ENCODE data around the gene CBLC. TPM values are rescaled to one million over a fixed set of nuclear protein-coding genes. Genes with fewer than 3 reads are reported as not detected.
"Not testable (repeated sequence)": the region's sequence is repeated elsewhere in the genome, so short reads cannot be mapped to it uniquely, and the experiment has no call there.

CBLC gene
- total RNA-seq, 1 donor from 2014 or later, result not detected

DNA sequence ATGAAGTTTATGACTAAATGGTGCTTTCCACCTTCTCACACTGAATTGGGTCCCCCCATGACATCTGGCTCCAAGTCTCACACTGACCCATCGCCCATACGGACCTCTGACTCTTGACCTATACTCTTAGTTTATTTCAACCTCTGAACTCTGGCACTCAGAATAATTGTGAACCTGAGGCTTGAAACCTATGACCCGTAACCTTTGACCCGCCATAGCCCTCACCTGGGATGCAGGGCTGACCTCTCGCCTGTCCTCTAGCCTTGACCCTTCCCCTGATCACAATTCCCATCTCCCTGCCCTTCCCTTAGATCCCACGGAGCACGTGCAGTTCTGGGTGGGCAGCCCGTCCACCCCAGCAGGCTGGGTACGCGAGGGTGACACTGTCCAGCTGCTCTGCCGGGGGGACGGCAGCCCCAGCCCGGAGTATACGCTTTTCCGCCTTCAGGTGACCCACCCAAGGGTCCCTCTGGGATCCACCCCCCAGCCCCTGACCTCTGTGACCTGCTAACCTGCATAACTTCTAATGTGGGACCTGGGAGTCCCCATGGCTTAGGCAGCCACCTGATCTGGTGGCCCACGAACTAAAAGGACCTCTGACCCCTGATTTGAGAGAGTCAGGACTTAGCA lies 36.3 kb downstream of the CBLC start:
- no peak overlapping the region for H3K27ac Mint-ChIP-seq
- H3K36me3 Mint-ChIP-seq (ENCODE audit: low read depth), result no peaks in the 10 kb centered on the region
- H3K4me3 Mint-ChIP-seq, result no peak overlapping the region
- H3K9me3 Mint-ChIP-seq, result no peaks in the 10 kb centered on the region
- no peak for DNase-seq (ENCODE audit: low spot score)
- intact Hi-C loops (cut with micrococcal nuclease), result no loop called here
- peaks cover 9% of the 10 kb centered on the region for H3K27me3 Mint-ChIP-seq (ENCODE audit: insufficient read depth)
- H3K4me1 Mint-ChIP-seq (ENCODE audit: low read depth), result no peaks in the 10 kb centered on the region

DNA sequence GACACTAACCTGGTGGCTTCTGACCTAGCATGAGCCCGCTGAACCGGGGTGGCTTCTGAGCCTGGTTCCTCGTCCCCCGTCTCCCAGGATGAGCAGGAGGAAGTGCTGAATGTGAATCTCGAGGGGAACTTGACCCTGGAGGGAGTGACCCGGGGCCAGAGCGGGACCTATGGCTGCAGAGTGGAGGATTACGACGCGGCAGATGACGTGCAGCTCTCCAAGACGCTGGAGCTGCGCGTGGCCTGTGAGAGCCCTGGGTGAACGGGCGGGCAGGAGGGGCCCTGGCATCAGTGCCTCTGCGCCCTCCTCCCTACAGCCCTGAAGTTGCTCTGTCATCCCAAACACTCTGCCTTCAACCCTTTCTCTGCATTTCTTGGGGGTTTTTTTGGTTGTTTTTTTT lies 36.8 kb downstream of the CBLC start:
- intact Hi-C loops (cut with micrococcal nuclease), result no loop called here
- Mint-ChIP-seq H3K4me3 (no peak overlapping the region), H3K4me1 (ENCODE audit: low read depth) (no peaks in the 10 kb centered on the region)

DNA sequence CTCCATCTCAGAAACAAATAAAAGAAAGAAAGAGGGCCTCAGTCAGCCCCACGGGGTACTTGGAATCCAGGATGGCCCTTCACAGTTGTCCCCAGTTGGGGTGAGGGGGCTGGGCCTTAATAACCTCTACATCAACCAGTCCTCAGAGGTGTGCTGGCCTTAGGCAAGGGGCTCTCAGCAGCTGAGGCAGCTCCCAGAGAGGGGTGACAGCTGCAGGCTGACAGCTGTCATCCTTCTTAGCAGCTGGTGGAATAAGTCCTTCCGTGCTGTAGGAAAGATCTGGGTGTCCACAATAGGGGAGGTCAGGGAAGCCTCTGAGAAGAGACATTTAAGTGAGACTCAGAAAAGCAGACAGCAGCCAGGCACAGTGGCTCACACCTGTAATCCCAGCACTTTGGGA lies 38.6 kb downstream of the CBLC start:
- H3K9me3 Mint-ChIP-seq, result no peaks in the 10 kb centered on the region
- intact Hi-C loops (cut with micrococcal nuclease), result no loop called here
- H3K4me1 Mint-ChIP-seq (ENCODE audit: low read depth), result no peaks in the 10 kb centered on the region
- H3K4me3 Mint-ChIP-seq, result no peak overlapping the region
- H3K36me3 Mint-ChIP-seq (ENCODE audit: low read depth), result no peaks in the 10 kb centered on the region
- H3K27ac Mint-ChIP-seq, result no peak overlapping the region
- peaks cover 1% of the 10 kb centered on the region for H3K27me3 Mint-ChIP-seq (ENCODE audit: insufficient read depth)
- no peak for DNase-seq (ENCODE audit: low spot score)

More for the DNA sequence above, 36.8 kb downstream of the CBLC start:
- Mint-ChIP-seq H3K27ac (no peak overlapping the region), H3K9me3 (no peaks in the 10 kb centered on the region), H3K36me3 (ENCODE audit: low read depth) (no peaks in the 10 kb centered on the region), H3K27me3 (ENCODE audit: insufficient read depth) (peaks cover 4% of the 10 kb centered on the region)
- no peak for DNase-seq (ENCODE audit: low spot score)

- DNase-seq (ENCODE audit: low spot score), result no peak
- Mint-ChIP-seq H3K27ac (no peak overlapping the region), H3K36me3 (ENCODE audit: low read depth) (no peaks in the 10 kb centered on the region), H3K9me3 (no peaks in the 10 kb centered on the region), H3K27me3 (ENCODE audit: insufficient read depth) (peaks cover 1% of the 10 kb centered on the region), H3K4me3 (no peak overlapping the region), H3K4me1 (ENCODE audit: low read depth) (no peaks in the 10 kb centered on the region)
- intact Hi-C loops (cut with micrococcal nuclease), result no loop called here
Observed at GRCh38 chr19:44817725-44818465, 40.2 kb downstream of the CBLC start.

- no peaks in the 10 kb centered on the region for H3K4me1 Mint-ChIP-seq (ENCODE audit: low read depth)
- no peak for DNase-seq (ENCODE audit: low spot score)
- intact Hi-C loops (cut with micrococcal nuclease), result no loop called here
- H3K27ac Mint-ChIP-seq, result no peak overlapping the region
- H3K4me3 Mint-ChIP-seq, result no peak overlapping the region
- H3K27me3 Mint-ChIP-seq (ENCODE audit: insufficient read depth), result peaks cover 1% of the 10 kb centered on the region
- no peaks in the 10 kb centered on the region for H3K36me3 Mint-ChIP-seq (ENCODE audit: low read depth)
- no peaks in the 10 kb centered on the region for H3K9me3 Mint-ChIP-seq
Observed at GRCh38 chr19:44818466-44819031, 40.9 kb downstream of the CBLC start.

- Mint-ChIP-seq H3K9me3 (no peaks in the 10 kb centered on the region), H3K4me1 (ENCODE audit: low read depth) (no peaks in the 10 kb centered on the region), H3K27me3 (ENCODE audit: insufficient read depth) (no peaks in the 10 kb centered on the region), H3K4me3 (no peak overlapping the region), H3K36me3 (ENCODE audit: low read depth) (no peaks in the 10 kb centered on the region), H3K27ac (no peak overlapping the region)
- DNase-seq (ENCODE audit: low spot score), result no peak
- intact Hi-C loops (cut with micrococcal nuclease), result no loop called here
Observed at GRCh38 chr19:44819246-44819832, 41.6 kb downstream of the CBLC start.

GRCh38 chr19:44820648-44821609 lies 43.2 kb downstream of the CBLC start:
- Mint-ChIP-seq H3K27ac (no peak overlapping the region), H3K4me3 (no peak overlapping the region), H3K36me3 (ENCODE audit: low read depth) (no peaks in the 10 kb centered on the region), H3K4me1 (ENCODE audit: low read depth) (no peaks in the 10 kb centered on the region), H3K9me3 (no peaks in the 10 kb centered on the region), H3K27me3 (ENCODE audit: insufficient read depth) (peaks cover 6% of the 10 kb centered on the region)
- intact Hi-C loops (cut with micrococcal nuclease), result no loop called here
- DNase-seq (ENCODE audit: low spot score), result no peak

DNA sequence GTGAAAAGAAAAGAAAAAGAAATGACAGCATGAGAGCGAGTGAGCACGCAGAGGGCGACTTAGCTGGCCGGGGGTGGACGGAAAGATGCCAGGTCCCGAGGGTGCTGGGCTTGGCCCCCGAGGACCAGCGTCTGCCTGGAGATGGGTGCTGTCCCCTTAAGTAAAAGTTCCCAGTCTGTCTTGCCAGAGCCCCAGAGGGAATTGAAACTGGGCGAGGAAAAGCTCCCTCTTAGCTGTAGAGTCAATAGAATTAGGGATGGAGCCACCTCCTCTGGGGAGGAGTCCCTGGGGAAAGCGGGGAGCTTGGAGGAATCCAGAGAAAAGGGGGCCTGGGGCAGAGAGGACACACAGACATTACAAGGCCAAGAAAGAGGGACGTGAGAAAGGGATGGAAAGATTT lies 44.5 kb downstream of the CBLC start:
- H3K9me3 Mint-ChIP-seq, result no peaks in the 10 kb centered on the region
- no peak overlapping the region for H3K27ac Mint-ChIP-seq
- H3K4me1 Mint-ChIP-seq (ENCODE audit: low read depth), result no peaks in the 10 kb centered on the region
- H3K36me3 Mint-ChIP-seq (ENCODE audit: low read depth), result no peaks in the 10 kb centered on the region
- intact Hi-C loops (cut with micrococcal nuclease), result no loop called here
- DNase-seq (ENCODE audit: low spot score), result no peak
- peaks cover 8% of the 10 kb centered on the region for H3K27me3 Mint-ChIP-seq (ENCODE audit: insufficient read depth)
- no peak overlapping the region for H3K4me3 Mint-ChIP-seq

- Mint-ChIP-seq H3K9me3 (no peaks in the 10 kb centered on the region), H3K27ac (no peak overlapping the region), H3K36me3 (ENCODE audit: low read depth) (no peaks in the 10 kb centered on the region), H3K4me3 (no peak overlapping the region), H3K27me3 (ENCODE audit: insufficient read depth) (peaks cover 8% of the 10 kb centered on the region), H3K4me1 (ENCODE audit: low read depth) (no peaks in the 10 kb centered on the region)
- intact Hi-C loops (cut with micrococcal nuclease), result no loop called here
- DNase-seq (ENCODE audit: low spot score), result no peak
Observed at GRCh38 chr19:44822670-44823372, 45.1 kb downstream of the CBLC start.

GRCh38 chr19:44823373-44823698 lies 45.6 kb downstream of the CBLC start:
- H3K36me3 Mint-ChIP-seq (ENCODE audit: low read depth), result no peaks in the 10 kb centered on the region
- no peaks in the 10 kb centered on the region for H3K4me1 Mint-ChIP-seq (ENCODE audit: low read depth)
- intact Hi-C loops (cut with micrococcal nuclease), result no loop called here
- H3K9me3 Mint-ChIP-seq, result no peaks in the 10 kb centered on the region
- H3K4me3 Mint-ChIP-seq, result no peak overlapping the region
- H3K27ac Mint-ChIP-seq, result no peak overlapping the region
- H3K27me3 Mint-ChIP-seq (ENCODE audit: insufficient read depth), result peaks cover 8% of the 10 kb centered on the region
- no peak for DNase-seq (ENCODE audit: low spot score)

DNA sequence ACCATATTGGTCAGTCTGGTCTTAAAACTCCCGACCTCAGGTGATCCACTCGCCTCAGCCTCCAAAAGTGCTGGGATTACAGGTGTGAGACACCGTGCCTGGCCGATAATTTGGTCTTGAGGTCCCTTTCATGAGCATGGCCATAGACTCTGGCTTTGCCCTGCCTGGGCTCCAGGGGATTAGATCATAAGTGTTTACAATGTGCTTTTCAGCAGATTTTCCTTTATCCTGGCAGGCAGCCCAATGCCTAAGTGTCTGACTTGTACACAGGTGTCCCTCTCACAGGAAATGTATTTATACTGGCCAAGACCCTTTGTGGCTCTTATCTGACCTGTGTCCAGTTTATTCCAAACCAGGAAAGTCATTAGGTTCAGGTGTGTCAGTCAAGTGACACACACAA lies 47.1 kb downstream of the CBLC start:
- Mint-ChIP-seq H3K27me3 (ENCODE audit: insufficient read depth) (peaks cover 10% of the 10 kb centered on the region), H3K4me1 (ENCODE audit: low read depth) (no peaks in the 10 kb centered on the region), H3K27ac (no peak overlapping the region), H3K36me3 (ENCODE audit: low read depth) (no peaks in the 10 kb centered on the region), H3K9me3 (no peaks in the 10 kb centered on the region), H3K4me3 (no peak overlapping the region)
- DNase-seq (ENCODE audit: low spot score), result no peak
- intact Hi-C loops (cut with micrococcal nuclease), result no loop called here

GRCh38 chr19:44832875-44833274 lies 55.2 kb downstream of the CBLC start:
- H3K4me3 Mint-ChIP-seq; H3K9me3 Mint-ChIP-seq; H3K27me3 Mint-ChIP-seq (ENCODE audit: insufficient read depth); intact Hi-C loops (cut with micrococcal nuclease); H3K4me1 Mint-ChIP-seq (ENCODE audit: low read depth); DNase-seq (ENCODE audit: low spot score); H3K36me3 Mint-ChIP-seq (ENCODE audit: low read depth); H3K27ac Mint-ChIP-seq: not testable (repeated sequence)

Data from activated T-helper 1 cell treated with anti-CD3 and anti-CD28 coated beads, Interleukin-12 subunit alpha, Interleukin-12 subunit beta, Interleukin-2, Interleukin-4 antibody, amounts not matched to agents 30 ng/mL and 10 ng/mL and 1 ng/mL, durations not matched to agents 14 hours and 24 hours and 36 hours (primary cell).